T-helper 9 cell (primary cell): ENCODE data around the gene PTPN9.
"Not testable (repeated sequence)": the region's sequence is repeated elsewhere in the genome, so short reads cannot be mapped to it uniquely, and the experiment has no call there.

ENCODE experiments used
- DNase-seq: peaks from one replicate; pipeline ENCODE4 v3.0.0-alpha.2; 2020

PTPN9 gene

GRCh38 chr15:75530169-75530568 is 48.9 kb downstream of the PTPN9 start:
- DNase-seq, result no peak

GRCh38 chr15:75525756-75526155 is 53.4 kb downstream of the PTPN9 start:
- DNase-seq, result not testable (repeated sequence)

- no peak for DNase-seq
These were observed 56.1 kb downstream of the PTPN9 start for GRCh38 chr15:75523011-75523410.

- DNase-seq, result no peak
These were observed 61.9 kb downstream of the PTPN9 start for GRCh38 chr15:75517233-75517632.

GRCh38 chr15:75508840-75509532 is 70.1 kb downstream of the PTPN9 start:
- no peak for DNase-seq

- DNase-seq, result no peak
These were observed 76.8 kb downstream of the PTPN9 start for GRCh38 chr15:75502360-75502759.

GRCh38 chr15:75493732-75494131 is 85.4 kb downstream of the PTPN9 start:
- no peak for DNase-seq

GRCh38 chr15:75483961-75484360 is 95.2 kb downstream of the PTPN9 start:
- no peak for DNase-seq

- not testable (repeated sequence) for DNase-seq
These were observed 95.6 kb downstream of the PTPN9 start for GRCh38 chr15:75483556-75483955.

GRCh38 chr15:75483106-75483505 is 96.0 kb downstream of the PTPN9 start:
- DNase-seq, result no peak

- DNase-seq, result not testable (repeated sequence)
These were observed 98.7 kb downstream of the PTPN9 start for GRCh38 chr15:75480463-75480862.

GRCh38 chr15:75479670-75480069 is 99.4 kb downstream of the PTPN9 start:
- DNase-seq, result no peak

GRCh38 chr15:75477094-75477493 is 102.0 kb downstream of the PTPN9 start:
- DNase-seq, result not testable (repeated sequence)

- DNase-seq, result no peak
These were observed 110.1 kb downstream of the PTPN9 start for GRCh38 chr15:75468913-75469598.

GRCh38 chr15:75460646-75461045 is 118.5 kb downstream of the PTPN9 start:
- DNase-seq, result no peak

- no peak for DNase-seq
These were observed 119.5 kb downstream of the PTPN9 start for GRCh38 chr15:75459581-75459980.

GRCh38 chr15:75456710-75457109 is 122.4 kb downstream of the PTPN9 start:
- no peak for DNase-seq

- peak; percentile 35 for DNase-seq
These were observed 123.1 kb downstream of the PTPN9 start for GRCh38 chr15:75455982-75456531.

GRCh38 chr15:75455424-75455981 is 123.6 kb downstream of the PTPN9 start:
- peak; percentile 83 for DNase-seq

GRCh38 chr15:75454471-75455378 is 124.4 kb downstream of the PTPN9 start:
- peak; percentile 78 for DNase-seq

GRCh38 chr15:75453703-75454470 is 125.2 kb downstream of the PTPN9 start:
- DNase-seq, result peak; percentile 90
